BLaER1 (cell line): ENCODE measurements around the gene SLC38A3.

ENCODE experiments used
- H3K27ac ChIP-seq: shearing (Covaris generic); formaldehyde crosslinking; 2 replicates; pipeline ENCODE4 v1.8.1; 2022
- H3K27me3 ChIP-seq: shearing (Covaris generic); formaldehyde crosslinking; 2 replicates; pipeline ENCODE4 v1.8.1; 2022
- H3K36me3 ChIP-seq: shearing (Covaris generic); formaldehyde crosslinking; 2 replicates; pipeline ENCODE4 v1.8.1; 2022
- H3K4me1 ChIP-seq: shearing (Covaris generic); formaldehyde crosslinking; 2 replicates; pipeline ENCODE4 v1.8.1; 2022
- H3K4me2 ChIP-seq: shearing (Covaris generic); formaldehyde crosslinking; 2 replicates; pipeline ENCODE4 v1.8.1; 2022
- H3K4me3 ChIP-seq: shearing (Covaris generic); formaldehyde crosslinking; 2 replicates; pipeline ENCODE4 v1.8.1; 2022
- H3K9ac ChIP-seq: shearing (Covaris generic); formaldehyde crosslinking; 2 replicates; pipeline ENCODE4 v1.8.1; 2022
- H3K9me3 ChIP-seq: shearing (Covaris generic); formaldehyde crosslinking; 2 replicates; pipeline ENCODE4 v1.8.1; 2022
- H4K20me1 ChIP-seq: shearing (Covaris generic); formaldehyde crosslinking; 2 replicates; pipeline ENCODE4 v1.8.1; 2022
- Cebpa-rat ChIP-seq: shearing (Covaris generic); IDR thresholded peaks from 2 replicates; pipeline ENCODE4 v1.8.1; 2022

Gene SLC38A3

GRCh38 chr3:50195501-50196252 is 9.4 kb upstream of the SLC38A3 start:
- H3K27me3 ChIP-seq = peaks cover 37% of the 10 kb centered on the region
- no peak overlapping the region for H3K4me3 ChIP-seq
- H3K36me3 ChIP-seq = no peaks in the 10 kb centered on the region
- H3K9me3 ChIP-seq = no peaks in the 10 kb centered on the region
- no peak overlapping the region for H3K4me2 ChIP-seq
- no peak overlapping the region for H3K9ac ChIP-seq
- TF ChIP-seq Cebpa-rat = no peak
- no peak overlapping the region for H3K27ac ChIP-seq
- H4K20me1 ChIP-seq = peaks cover 14% of the 10 kb centered on the region; the same call in 1 of the 2 replicates
- H3K4me1 ChIP-seq = peaks cover 27% of the 10 kb centered on the region

GRCh38 chr3:50196253-50196801 is 8.7 kb upstream of the SLC38A3 start:
- Histone ChIP-seq H3K27me3 (peaks cover 41% of the 10 kb centered on the region), H3K4me1 (peaks cover 20% of the 10 kb centered on the region), H3K9me3 (no peaks in the 10 kb centered on the region), H3K4me2 (no peak overlapping the region), H3K4me3 (no peak overlapping the region), H3K27ac (no peak overlapping the region), H4K20me1 (peaks cover 14% of the 10 kb centered on the region; the same call in 1 of the 2 replicates), H3K9ac (no peak overlapping the region), H3K36me3 (no peaks in the 10 kb centered on the region)
- no peak for TF ChIP-seq Cebpa-rat

GRCh38 chr3:50201573-50202315 is 3.3 kb upstream of the SLC38A3 start:
- H3K36me3 ChIP-seq = no peaks in the 10 kb centered on the region
- H3K4me3 ChIP-seq = no peak overlapping the region
- no peak for TF ChIP-seq Cebpa-rat
- peaks cover 57% of the 10 kb centered on the region for H3K27me3 ChIP-seq
- H3K27ac ChIP-seq = no peak overlapping the region
- H3K4me1 ChIP-seq = peaks cover 17% of the 10 kb centered on the region
- H3K4me2 ChIP-seq = no peak overlapping the region
- H4K20me1 ChIP-seq = peaks cover 26% of the 10 kb centered on the region
- H3K9me3 ChIP-seq = no peaks in the 10 kb centered on the region
- no peak overlapping the region for H3K9ac ChIP-seq

- Histone ChIP-seq H4K20me1 (peaks cover 27% of the 10 kb centered on the region), H3K4me3 (no peak overlapping the region), H3K9me3 (no peaks in the 10 kb centered on the region), H3K4me1 (peaks cover 17% of the 10 kb centered on the region), H3K4me2 (no peak overlapping the region), H3K27ac (no peak overlapping the region), H3K9ac (no peak overlapping the region), H3K27me3 (peaks cover 65% of the 10 kb centered on the region), H3K36me3 (no peaks in the 10 kb centered on the region)
- TF ChIP-seq Cebpa-rat = no peak
Measured at GRCh38 chr3:50202353-50203112, 2.5 kb upstream of the SLC38A3 start.

- Histone ChIP-seq H3K4me1 (peaks cover 17% of the 10 kb centered on the region), H3K4me2 (no peak overlapping the region), H3K9ac (no peak overlapping the region), H3K4me3 (no peak overlapping the region), H3K27me3 (peaks cover 71% of the 10 kb centered on the region), H3K27ac (no peak overlapping the region), H3K36me3 (no peaks in the 10 kb centered on the region), H4K20me1 (peaks cover 27% of the 10 kb centered on the region), H3K9me3 (no peaks in the 10 kb centered on the region)
- no peak for TF ChIP-seq Cebpa-rat
Measured at GRCh38 chr3:50203113-50203808, 1.8 kb upstream of the SLC38A3 start.

- Histone ChIP-seq H3K27me3 (peaks cover 71% of the 10 kb centered on the region), H3K4me1 (peaks cover 17% of the 10 kb centered on the region), H3K4me3 (no peak overlapping the region), H3K9ac (no peak overlapping the region), H4K20me1 (peaks cover 27% of the 10 kb centered on the region), H3K27ac (no peak overlapping the region), H3K36me3 (no peaks in the 10 kb centered on the region), H3K4me2 (peak overlapping the region; percentile 99; the same call in 1 of the 2 replicates), H3K9me3 (no peaks in the 10 kb centered on the region)
- TF ChIP-seq Cebpa-rat = no peak
Measured at GRCh38 chr3:50203809-50204803, 965 bp upstream of the SLC38A3 start.

- Histone ChIP-seq H3K4me2 (peak overlapping the region; percentile 99), H3K27me3 (peaks cover 71% of the 10 kb centered on the region), H3K4me1 (peaks cover 31% of the 10 kb centered on the region), H3K4me3 (peak overlapping the region; percentile 66), H4K20me1 (peaks cover 27% of the 10 kb centered on the region), H3K9ac (peak overlapping the region; percentile 55; the same call in 1 of the 2 replicates), H3K9me3 (no peaks in the 10 kb centered on the region), H3K27ac (no peak overlapping the region), H3K36me3 (no peaks in the 10 kb centered on the region)
- no peak for TF ChIP-seq Cebpa-rat
Measured at GRCh38 chr3:50205413-50206276, 574 bp downstream of the SLC38A3 start.
